ENCODE results near the gene NUDT2.

DNA sequence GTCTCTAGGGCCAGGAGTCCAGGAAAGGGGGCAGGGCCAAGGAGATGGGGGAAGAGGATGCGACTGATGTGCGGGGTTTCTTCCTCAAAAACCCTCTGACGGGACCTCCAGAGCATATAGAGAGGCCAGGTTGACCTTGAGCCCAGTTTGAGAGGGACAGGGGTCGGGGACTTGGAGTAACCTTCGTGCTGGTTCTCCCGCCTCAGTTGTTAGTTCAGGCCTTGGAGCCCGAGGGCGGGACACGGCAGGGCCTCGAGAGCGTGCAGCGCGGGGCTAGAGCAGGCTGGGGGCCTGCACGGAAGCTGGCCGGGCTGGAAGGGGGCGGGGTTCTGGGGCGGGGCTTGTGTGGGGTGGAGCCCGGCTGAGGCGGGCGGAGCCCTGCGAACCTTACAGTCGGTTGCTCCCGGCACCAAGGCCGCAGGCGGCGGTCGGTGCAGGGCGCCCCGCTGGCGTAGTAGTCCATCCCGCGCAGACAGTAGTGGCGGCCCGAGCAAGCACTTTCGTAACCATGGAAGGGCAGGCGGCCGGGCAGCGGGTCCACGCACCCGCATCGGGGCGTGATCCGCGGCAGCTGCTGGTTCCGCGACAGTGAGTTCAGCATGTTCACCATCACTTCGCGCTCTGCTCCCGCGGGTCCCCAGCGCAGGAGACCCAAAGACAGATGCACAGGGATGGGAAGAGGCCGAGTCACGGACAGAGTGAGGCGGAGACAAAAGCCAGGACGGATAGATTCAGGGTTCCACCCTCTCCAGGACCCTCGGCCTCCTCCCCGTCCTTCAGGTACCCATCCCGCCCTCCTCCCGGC, 51.3 kb downstream of the NUDT2 start:
- TF ChIP-seq EZH2phosphoT487 (IDR thresholded peaks at IDR 0.05; ENCODE audit: low read depth, severe bottlenecking, unreplicated experiment) (no peak), CTCF (IDR thresholded peaks at IDR 0.05; ENCODE audit: poor library complexity) (no peak), EZH2 (IDR thresholded peaks at IDR 0.05; ENCODE audit: borderline replicate concordance) (no peak)

Data from hepatocyte (in vitro differentiated cells).